SK-N-SH (cell line): ENCODE data around the gene ABLIM1. TPM values are rescaled to one million over a fixed set of nuclear protein-coding genes. Genes with fewer than 3 reads are reported as not detected.
A peak's percentile ranks its signal among the peaks of the same experiment; 100 is the strongest.

ENCODE experiments used
- CTCF ChIA-PET: fragments of 300-600, 350-600 bp; formaldehyde crosslinking; extraction: SDS; loops from one replicate; lab custom pipeline; 2021; lab: Yijun Ruan, JAX
- POLR2A ChIA-PET: fragments of 350-600 bp; sonication (Branson Sonifier 250); formaldehyde crosslinking; extraction: SDS; loops from one replicate; lab custom pipeline; 2020; ENCODE audit warnings: antibody characterized with exemption, inconsistent platforms; lab: Yijun Ruan, JAX
- DNase-seq: peaks from one replicate; pipeline ENCODE4 v3.0.0; 2012
- H2AFZ ChIP-seq: fragments of 200-600 bp; sonication (generic); 2 replicates; pipeline ENCODE4 v1.8.1; 2016; ENCODE audit warnings: antibody characterized with exemption, mild to moderate bottlenecking, low read depth
- H3F3A ChIP-seq: fragments of 200-600 bp; sonication (generic); replicated peaks from 2 replicates; pipeline ENCODE3; 2016; ENCODE audit warnings: antibody characterized with exemption, mild to moderate bottlenecking; ENCODE audit not compliant: insufficient read depth
- H3K27ac ChIP-seq, 2 experiments: fragments of 200-500 bp in 1 of 2; fragments of 200-600 bp in 1 of 2; sonication (Bioruptor generic) in 1 of 2; sonication (generic), shearing (Covaris generic) in 1 of 2; 2 replicates each; pipeline versions ENCODE4 v1.5.1 to v1.6.1; 2014 to 2016; ENCODE audit warnings: low read depth in 2 of 2, inconsistent platforms in 1 of 2, low read length in 1 of 2, mild to moderate bottlenecking in 1 of 2, mixed read lengths in 1 of 2
- H3K27me3 ChIP-seq: fragments of 200-600 bp; sonication (generic), shearing (Covaris generic); 2 replicates; pipeline ENCODE4 v1.6.1; 2016; ENCODE audit warnings: mixed run types; ENCODE audit not compliant: insufficient read depth
- H3K36me3 ChIP-seq, 2 experiments: fragments of 200-500 bp in 1 of 2; fragments of 200-600 bp in 1 of 2; sonication (Bioruptor generic) in 1 of 2; sonication (generic) in 1 of 2; replicated peaks in 1 of 2; 2 replicates each; pipeline versions ENCODE3 to v1.5.1; 2014 to 2016; ENCODE audit warnings: low read length in 1 of 2, mild to moderate bottlenecking in 1 of 2; ENCODE audit not compliant: insufficient read depth in 2 of 2, control insufficient read depth in 1 of 2
- H3K4me1 ChIP-seq, 2 experiments: fragments of 200-500 bp in 1 of 2; fragments of 200-600 bp in 1 of 2; sonication (Bioruptor generic) in 1 of 2; sonication (generic), shearing (Covaris generic) in 1 of 2; 2 replicates each; pipeline versions ENCODE4 v1.5.1 to v1.6.1; 2014 to 2016; ENCODE audit warnings: low read depth in 1 of 2, low read length in 1 of 2, mixed run types in 1 of 2; ENCODE audit not compliant: insufficient read depth in 2 of 2, control insufficient read depth in 1 of 2
- H3K4me2 ChIP-seq: fragments of 200-600 bp; sonication (generic), shearing (Covaris generic); 2 replicates; pipeline ENCODE4 v1.6.1; 2017; ENCODE audit warnings: mixed run types
- H3K4me3 ChIP-seq, 2 experiments: fragments of 200-500 bp in 1 of 2; fragments of 200-600 bp in 1 of 2; sonication (Bioruptor generic) in 1 of 2; sonication (generic), shearing (Covaris generic) in 1 of 2; 2 replicates each; pipeline versions ENCODE4 v1.5.1 to v1.8.1; 2014 to 2016; ENCODE audit warnings: low read depth in 2 of 2, inconsistent platforms in 1 of 2, low read length in 1 of 2, mild to moderate bottlenecking in 1 of 2, mixed read lengths in 1 of 2, moderate library complexity in 1 of 2
- H3K79me2 ChIP-seq: fragments of 200-600 bp; sonication (generic); 2 replicates; pipeline ENCODE4 v1.8.1; 2017; ENCODE audit warnings: mild to moderate bottlenecking; ENCODE audit not compliant: insufficient read depth
- H3K9ac ChIP-seq: fragments of 200-600 bp; sonication (generic); 2 replicates; pipeline ENCODE4 v1.6.1; 2017; ENCODE audit warnings: mixed run types
- H3K9me2 ChIP-seq: fragments of 200-600 bp; sonication (generic); 2 replicates; pipeline ENCODE4 v1.6.1; 2017; ENCODE audit warnings: mixed run types
- H3K9me3 ChIP-seq: fragments of 200-600 bp; sonication (generic); 2 replicates; pipeline ENCODE4 v1.6.1; 2017; ENCODE audit warnings: mixed run types, mild to moderate bottlenecking, moderate library complexity
- H4K20me1 ChIP-seq: fragments of 200-600 bp; sonication (generic); 2 replicates; pipeline ENCODE4 v1.6.1; 2017; ENCODE audit warnings: mild to moderate bottlenecking, mixed run types; ENCODE audit not compliant: insufficient read depth
- CTCF ChIP-seq: fragments of 200-600 bp; sonication (generic); IDR thresholded peaks from 2 replicates; pipeline ENCODE4 v1.6.1; 2017; ENCODE audit warnings: antibody characterized with exemption, mild to moderate bottlenecking, moderate library complexity
- ELF1 ChIP-seq: IDR thresholded peaks from 2 replicates; pipeline ENCODE4 v1.4.0; 2012
- EP300 ChIP-seq, 2 experiments: IDR thresholded peaks; 2 replicates each; pipeline versions ENCODE4 v1.4.0 to v1.6.1; 2012; ENCODE audit warnings: borderline replicate concordance in 1 of 2, low read depth in 1 of 2, low read length in 1 of 2
- EZH2phosphoT487 ChIP-seq: fragments of 200-600 bp; sonication (generic); IDR thresholded peaks from 2 replicates; pipeline ENCODE4 v1.6.1; 2017; ENCODE audit warnings: low read depth, mixed run types, mild to moderate bottlenecking, antibody characterized with exemption, moderate library complexity, borderline replicate concordance
- FOXJ3 ChIP-seq: sonication (generic); formaldehyde crosslinking; IDR thresholded peaks from 2 replicates; pipeline ENCODE4 v1.5.1; 2020; ENCODE audit warnings: mild to moderate bottlenecking, missing genetic modification reagents
- GABPA ChIP-seq: IDR thresholded peaks from 2 replicates; pipeline ENCODE4 v1.4.0; 2012; ENCODE audit warnings: low read depth, mild to moderate bottlenecking
- GATA2 ChIP-seq: sonication (generic); formaldehyde crosslinking; IDR thresholded peaks from 2 replicates; pipeline ENCODE4 v1.5.0; 2020; ENCODE audit warnings: mild to moderate bottlenecking, missing genetic modification reagents
- MAX ChIP-seq: IDR thresholded peaks from 2 replicates; pipeline ENCODE4 v1.4.0; 2012; ENCODE audit warnings: low read depth
- MEF2A ChIP-seq: IDR thresholded peaks from 2 replicates; pipeline ENCODE4 v1.4.0; 2012; ENCODE audit warnings: low read depth, borderline replicate concordance
- NFIC ChIP-seq: IDR thresholded peaks from 2 replicates; pipeline ENCODE4 v1.4.0; 2012; ENCODE audit warnings: borderline replicate concordance
- NRF1 ChIP-seq: IDR thresholded peaks from 2 replicates; pipeline ENCODE4 v1.6.1; 2012; ENCODE audit warnings: low read depth, mild to moderate bottlenecking, low read length
- POLR2AphosphoS5 ChIP-seq: IDR thresholded peaks from 2 replicates; pipeline ENCODE4 v1.6.1; 2012; ENCODE audit warnings: low read depth, low read length
- RAD21 ChIP-seq: IDR thresholded peaks from 2 replicates; pipeline ENCODE4 v1.6.1; 2012; ENCODE audit warnings: mild to moderate bottlenecking, low read length
- RCOR1 ChIP-seq: fragments of 150-350 bp; IDR thresholded peaks from 2 replicates; pipeline ENCODE4 v1.6.1; 2017; ENCODE audit warnings: antibody characterized with exemption, low read length
- RFX5 ChIP-seq: IDR thresholded peaks from 2 replicates; pipeline ENCODE4 v1.6.1; 2012; ENCODE audit warnings: mild to moderate bottlenecking, improper control_type of control experiment, low read length
- SIN3A ChIP-seq: IDR thresholded peaks from 2 replicates; pipeline ENCODE4 v1.6.1; 2012; ENCODE audit warnings: low read depth, mild to moderate bottlenecking, low read length, moderate library complexity, borderline replicate concordance
- TAF1 ChIP-seq: IDR thresholded peaks from 2 replicates; pipeline ENCODE4 v1.6.1; 2012; ENCODE audit warnings: low read depth, mild to moderate bottlenecking, low read length, moderate library complexity, borderline replicate concordance
- TCF12 ChIP-seq: IDR thresholded peaks from 2 replicates; pipeline ENCODE4 v1.4.0; 2012
- USF1 ChIP-seq: IDR thresholded peaks from 2 replicates; pipeline ENCODE4 v1.4.0; 2012; ENCODE audit warnings: low read depth, borderline replicate concordance
- USF2 ChIP-seq: fragments of 150-350 bp; IDR thresholded peaks from 2 replicates; pipeline ENCODE4 v1.6.1; 2017; ENCODE audit warnings: antibody characterized with exemption, low read length, low read depth, borderline replicate concordance
- YY1 ChIP-seq: IDR thresholded peaks from 2 replicates; pipeline ENCODE4 v1.4.0; 2012; ENCODE audit warnings: low read depth, mild to moderate bottlenecking
- WGBS: methylation state at CpG from one replicate; pipeline ENCODE4 v1.1.6; 2017; ENCODE audit warnings: low lambda C conversion rate; 5-methylcytosine and 5-hydroxymethylcytosine counted together
- polyA plus RNA-seq, 3 experiments: library from polyadenylated mRNA; depleted of rRNA; stranded (reverse); fragments of >200 nt; gene quantifications; 2 replicates each; pipeline ENCODE4 v1.2.3, GENCODE V29; 2012

ABLIM1 gene
- polyA plus RNA-seq, 1 of the 3 experiments (the other 2 are of a cell fraction), result 16.1 TPM

- no peak for TF ChIP-seq TCF12
- 0 out of 2 replicates have a peak, but pooled peaks have one; percentile 2 for TF ChIP-seq POLR2AphosphoS5
- TF ChIP-seq RFX5, result no peak
- peak; percentile 49 for TF ChIP-seq TAF1
- TF ChIP-seq EZH2phosphoT487, result no peak
- peak; percentile 49; the same call in 1 of the 2 replicates for TF ChIP-seq RCOR1
- TF ChIP-seq USF1, result no peak
- TF ChIP-seq FOXJ3, result no peak
- no peak for TF ChIP-seq SIN3A
- TF ChIP-seq MEF2A, result no peak
- no peak for TF ChIP-seq YY1
- TF ChIP-seq GABPA, result no peak
Observed at GRCh38 chr10:114526504-114527238, 131.4 kb downstream of the ABLIM1 start (continued).

- Histone ChIP-seq H3K36me3 (no peaks in the 10 kb centered on the region), H3K9me3 (no peaks in the 10 kb centered on the region), H3K9ac (peak overlapping the region; percentile 19; the same call in 1 of the 2 replicates), H2AFZ (peak overlapping the region; percentile 83; the same call in 1 of the 2 replicates), H3F3A (no peaks in the 10 kb centered on the region), H3K27ac (peak overlapping the region; percentile 7 to 93; a peak in 3 of 4 replicates), H4K20me1 (no peaks in the 10 kb centered on the region), H3K4me1 (peaks cover 0 to 22% of the 10 kb centered on the region in 2 experiments; a peak in 2 of 4 replicates), H3K79me2 (no peaks in the 10 kb centered on the region), H3K4me2 (peak overlapping the region; percentile 76), H3K27me3 (no peaks in the 10 kb centered on the region), H3K9me2 (no peaks in the 10 kb centered on the region), H3K4me3 (peak overlapping the region; percentile 42 to 53)
- POLR2A ChIA-PET, result interaction anchor here (1.4 to 1.7 kb wide), 3 partner anchors 10 to 39 kb away, joined by 3 to 6 read pairs (median 3); no protein-coding TSS in a partner anchor
- CTCF ChIA-PET, result interaction anchor here (0.6 to 2.6 kb wide), 8 partner anchors 19 to 1807 kb away, joined by 3 to 16 read pairs (median 4); no protein-coding TSS in a partner anchor
- DNase-seq, result no peak
- WGBS, result 14% methylated on average over 5 of the region's 5 CpGs
- TF ChIP-seq USF2 (no peak), GATA2 (CRISPR knock-in tag) (no peak), NRF1 (no peak), CTCF (no peak), RCOR1 (no peak), ELF1 (no peak), EZH2phosphoT487 (no peak), EP300 (IDR thresholded peaks at IDR 0.05; ENCODE audit: borderline replicate concordance in 1 of 2, low read depth in 1 of 2, low read length in 1 of 2) (no peak), MAX (no peak), RAD21 (no peak), NFIC (no peak), RFX5 (no peak)
Observed at GRCh38 chr10:114526126-114526503, 132.0 kb downstream of the ABLIM1 start.
